MG63 (cell line): Measurements from ENCODE around the gene ACADS. TPM values are rescaled to one million over a fixed set of nuclear protein-coding genes. Genes with fewer than 3 reads are reported as not detected.

Source experiments
- DNase-seq: peaks from one replicate; pipeline ENCODE4 v3.0.0-alpha.2; 2020
- H3K27me3 ChIP-seq: fragments of 250-450 bp; sonication (Bioruptor Pico); 2 replicates; pipeline ENCODE4 v1.5.1; 2020; ENCODE audit warnings: mild to moderate bottlenecking, moderate library complexity
- H3K36me3 ChIP-seq: fragments of 250-450 bp; sonication (Bioruptor Pico); 2 replicates; pipeline ENCODE4 v1.5.1; 2020; ENCODE audit warnings: mild to moderate bottlenecking, moderate library complexity
- H3K4me3 ChIP-seq: fragments of 250-450 bp; sonication (Bioruptor Pico); 2 replicates; pipeline ENCODE4 v1.5.1; 2020; ENCODE audit warnings: mild to moderate bottlenecking, moderate library complexity
- H3K9me3 ChIP-seq: fragments of 250-450 bp; sonication (Bioruptor Pico); 2 replicates; pipeline ENCODE4 v1.5.1; 2020; ENCODE audit warnings: mild to moderate bottlenecking, moderate library complexity
- total RNA-seq: library from RNA; depleted of rRNA; stranded (reverse); fragments of >200 nt; shearing (Covaris generic); gene quantifications from 2 replicates; pipeline ENCODE4 v1.2.3, GENCODE V29; 2014; ENCODE audit warnings: low replicate concordance

The ACADS gene
- total RNA-seq, 1 experiment from 2014 or later, result 7.5 TPM

GRCh38 chr12:120759591-120760348, 34.1 kb downstream of the ACADS start:
- peaks cover 5% of the 10 kb centered on the region; the same call in 1 of the 2 replicates for H3K9me3 ChIP-seq

GRCh38 chr12:120760349-120761254, 35.0 kb downstream of the ACADS start:
- no peaks in the 10 kb centered on the region for H3K27me3 ChIP-seq
- DNase-seq, result no peak
- H3K9me3 ChIP-seq, result no peaks in the 10 kb centered on the region
- H3K4me3 ChIP-seq, result no peak overlapping the region
- H3K36me3 ChIP-seq, result peaks cover 6% of the 10 kb centered on the region

More at GRCh38 chr12:120759591-120760348, 34.1 kb downstream of the ACADS start:
- no peak overlapping the region for H3K4me3 ChIP-seq
- no peaks in the 10 kb centered on the region for H3K27me3 ChIP-seq
- DNase-seq, result no peak
- peaks cover 3% of the 10 kb centered on the region; the same call in 1 of the 2 replicates for H3K36me3 ChIP-seq

- DNase-seq, result no peak
Measured at GRCh38 chr12:120761519-120761934, 35.9 kb downstream of the ACADS start.

GRCh38 chr12:120762086-120762485, 36.5 kb downstream of the ACADS start:
- H3K36me3 ChIP-seq, result peaks cover 15% of the 10 kb centered on the region
- DNase-seq, result no peak
- no peaks in the 10 kb centered on the region for H3K9me3 ChIP-seq
- no peak overlapping the region for H3K4me3 ChIP-seq
- H3K27me3 ChIP-seq, result no peaks in the 10 kb centered on the region

More at GRCh38 chr12:120761519-120761934, 35.9 kb downstream of the ACADS start:
- Histone ChIP-seq H3K36me3 (peaks cover 10% of the 10 kb centered on the region), H3K4me3 (no peak overlapping the region), H3K27me3 (no peaks in the 10 kb centered on the region), H3K9me3 (no peaks in the 10 kb centered on the region)

- no peak for DNase-seq
- no peaks in the 10 kb centered on the region for H3K9me3 ChIP-seq
- peaks cover 15% of the 10 kb centered on the region for H3K36me3 ChIP-seq
- H3K27me3 ChIP-seq, result no peaks in the 10 kb centered on the region
- H3K4me3 ChIP-seq, result no peak overlapping the region
Measured at GRCh38 chr12:120763250-120763649, 37.6 kb downstream of the ACADS start.

GRCh38 chr12:120764816-120765215, 39.2 kb downstream of the ACADS start:
- H3K27me3 ChIP-seq, result no peaks in the 10 kb centered on the region
- H3K9me3 ChIP-seq, result no peaks in the 10 kb centered on the region
- DNase-seq, result no peak
- peaks cover 15% of the 10 kb centered on the region for H3K36me3 ChIP-seq
- H3K4me3 ChIP-seq, result no peak overlapping the region

GRCh38 chr12:120766566-120766965, 40.9 kb downstream of the ACADS start:
- no peak for DNase-seq
- Histone ChIP-seq H3K4me3 (no peak overlapping the region), H3K27me3 (no peaks in the 10 kb centered on the region), H3K9me3 (no peaks in the 10 kb centered on the region), H3K36me3 (peaks cover 15% of the 10 kb centered on the region)

- Histone ChIP-seq H3K4me3 (no peak overlapping the region), H3K27me3 (no peaks in the 10 kb centered on the region), H3K36me3 (peaks cover 15% of the 10 kb centered on the region), H3K9me3 (no peaks in the 10 kb centered on the region)
- no peak for DNase-seq
Measured at GRCh38 chr12:120767071-120768024, 41.7 kb downstream of the ACADS start.

- DNase-seq, result no peak
- no peak overlapping the region for H3K4me3 ChIP-seq
- H3K9me3 ChIP-seq, result no peaks in the 10 kb centered on the region
- no peaks in the 10 kb centered on the region for H3K27me3 ChIP-seq
- H3K36me3 ChIP-seq, result peaks cover 7% of the 10 kb centered on the region; the same call in 1 of the 2 replicates
Measured at GRCh38 chr12:120771097-120771496, 45.5 kb downstream of the ACADS start.

GRCh38 chr12:120774169-120774916, 48.7 kb downstream of the ACADS start:
- DNase-seq, result no peak
- Histone ChIP-seq H3K4me3 (no peak overlapping the region), H3K27me3 (no peaks in the 10 kb centered on the region), H3K36me3 (peaks cover 4% of the 10 kb centered on the region; the same call in 1 of the 2 replicates), H3K9me3 (no peaks in the 10 kb centered on the region)

- Histone ChIP-seq H3K27me3 (no peaks in the 10 kb centered on the region), H3K4me3 (no peak overlapping the region), H3K36me3 (peaks cover 6% of the 10 kb centered on the region; the same call in 1 of the 2 replicates), H3K9me3 (no peaks in the 10 kb centered on the region)
- DNase-seq, result no peak
Measured at GRCh38 chr12:120775862-120776552, 50.4 kb downstream of the ACADS start.

- no peak overlapping the region for H3K4me3 ChIP-seq
- H3K27me3 ChIP-seq, result no peaks in the 10 kb centered on the region
- H3K36me3 ChIP-seq, result peaks cover 22% of the 10 kb centered on the region
- no peak for DNase-seq
- H3K9me3 ChIP-seq, result no peaks in the 10 kb centered on the region
Measured at GRCh38 chr12:120783197-120783596, 57.6 kb downstream of the ACADS start.

GRCh38 chr12:120784804-120785203, 59.2 kb downstream of the ACADS start:
- Histone ChIP-seq H3K36me3 (peaks cover 18% of the 10 kb centered on the region), H3K4me3 (no peak overlapping the region), H3K27me3 (no peaks in the 10 kb centered on the region), H3K9me3 (no peaks in the 10 kb centered on the region)
- DNase-seq, result no peak

- no peaks in the 10 kb centered on the region for H3K27me3 ChIP-seq
- DNase-seq, result no peak
- peaks cover 2% of the 10 kb centered on the region for H3K36me3 ChIP-seq
- H3K4me3 ChIP-seq, result no peak overlapping the region
- no peaks in the 10 kb centered on the region for H3K9me3 ChIP-seq
Measured at GRCh38 chr12:120787889-120788288, 62.3 kb downstream of the ACADS start.
